Psoas muscle (tissue), 8 donors: ENCODE results near the gene SPEG. TPM values are rescaled to one million over a fixed set of nuclear protein-coding genes. Genes with fewer than 3 reads are reported as not detected.

Experiments used
- ATAC-seq, 4 donors: fragments of 200-7000 bp; cut with Tn5 transposase; one replicate each; pipeline ENCODE4 v1.9.1; 2020; ENCODE audit warnings: moderate library complexity in 3 of 4, mild to moderate bottlenecking in 2 of 4
- DNase-seq, 2 donors: peaks; one replicate each; pipeline ENCODE4 v3.0.0-alpha.2; 2020
- H3K27ac ChIP-seq: fragments of 200-600 bp; one replicate; pipeline ENCODE4 v1.8.0; 2022
- H3K27me3 ChIP-seq, 3 donors: fragments of 200-600 bp in 1 of 3; one replicate each; pipeline versions ENCODE4 v1.6.1 to v1.8.0; 2013 to 2022; ENCODE audit warnings: low read length in 2 of 3, mild to moderate bottlenecking in 2 of 3, moderate library complexity in 1 of 3; ENCODE audit not compliant: insufficient read depth in 3 of 3
- H3K36me3 ChIP-seq, 2 donors: fragments of 200-600 bp in 1 of 2; one replicate each; pipeline versions ENCODE4 v1.6.1 to v1.8.0; 2013 to 2022; ENCODE audit warnings: low read depth in 1 of 2, mild to moderate bottlenecking in 1 of 2, moderate library complexity in 1 of 2; ENCODE audit not compliant: insufficient read depth in 1 of 2
- H3K4me1 ChIP-seq: fragments of 200-600 bp; one replicate; pipeline ENCODE4 v1.8.0; 2022
- H3K4me3 ChIP-seq: fragments of 200-600 bp; one replicate; pipeline ENCODE4 v1.8.0; 2022; ENCODE audit warnings: mild to moderate bottlenecking
- H3K9me3 ChIP-seq: fragments of 200-600 bp; one replicate; pipeline ENCODE4 v1.8.0; 2022
- WGBS, 3 donors: extraction: QIAGEN DNeasy Blood & Tissue Kit; methylation state at CpG; one replicate each; pipeline versions ENCODE4 v1.1.6 to v1.1.7; 2013; 5-methylcytosine and 5-hydroxymethylcytosine counted together
- intact Hi-C, 2 donors: fragments of 100-400 bp; cut with DNase I; formaldehyde crosslinking; loops; one replicate each; pipeline versions ENCODE4 v1.11.0 to v1.14.2; 2022
- polyA plus RNA-seq, 3 donors: library from polyadenylated mRNA; stranded (reverse); fragments of 200-250 nt; gene quantifications; one replicate each; pipeline ENCODE4 v1.2.3, GENCODE V29; 2013
- total RNA-seq, 4 donors: library from RNA; stranded (reverse); fragmentation: NEBNext Ultra II Directional in 2 of 4; extraction: Animal tissue kit (Norgen Biotek cat#: 25700) in 2 of 4; gene quantifications; one replicate each; pipeline versions ENCODE4 v1.2.1 to v1.2.4, GENCODE V29; 2021 to 2023
- TF ChIP-seq, protein P1 (sequence below): fragments of 200-600 bp; IDR thresholded peaks from one replicate; pipeline ENCODE4 v1.8.0; 2022; ENCODE audit warnings: antibody characterized with exemption
- donor health status: healthy with polysubstance abuse.
- donor health status: DM: no; HTN: no; CAD: no; lungs with moderate emphysema.
- donor health status: Bipolar disorder and iron deficiency.
- donor health status: healthy.
- donor health status: DM: yes; HTN: yes; CAD: no.
- donor health status: DM: no; HTN: no; CAD: no.
- donor health status: DM: no; HTN: no; CAD: no.
- donor health status: DM: yes; HTN: yes; CAD: no.

Gene SPEG
- total and polyA plus RNA-seq, 7 donors, result 34.8 to 419 (median 239) TPM

DNA sequence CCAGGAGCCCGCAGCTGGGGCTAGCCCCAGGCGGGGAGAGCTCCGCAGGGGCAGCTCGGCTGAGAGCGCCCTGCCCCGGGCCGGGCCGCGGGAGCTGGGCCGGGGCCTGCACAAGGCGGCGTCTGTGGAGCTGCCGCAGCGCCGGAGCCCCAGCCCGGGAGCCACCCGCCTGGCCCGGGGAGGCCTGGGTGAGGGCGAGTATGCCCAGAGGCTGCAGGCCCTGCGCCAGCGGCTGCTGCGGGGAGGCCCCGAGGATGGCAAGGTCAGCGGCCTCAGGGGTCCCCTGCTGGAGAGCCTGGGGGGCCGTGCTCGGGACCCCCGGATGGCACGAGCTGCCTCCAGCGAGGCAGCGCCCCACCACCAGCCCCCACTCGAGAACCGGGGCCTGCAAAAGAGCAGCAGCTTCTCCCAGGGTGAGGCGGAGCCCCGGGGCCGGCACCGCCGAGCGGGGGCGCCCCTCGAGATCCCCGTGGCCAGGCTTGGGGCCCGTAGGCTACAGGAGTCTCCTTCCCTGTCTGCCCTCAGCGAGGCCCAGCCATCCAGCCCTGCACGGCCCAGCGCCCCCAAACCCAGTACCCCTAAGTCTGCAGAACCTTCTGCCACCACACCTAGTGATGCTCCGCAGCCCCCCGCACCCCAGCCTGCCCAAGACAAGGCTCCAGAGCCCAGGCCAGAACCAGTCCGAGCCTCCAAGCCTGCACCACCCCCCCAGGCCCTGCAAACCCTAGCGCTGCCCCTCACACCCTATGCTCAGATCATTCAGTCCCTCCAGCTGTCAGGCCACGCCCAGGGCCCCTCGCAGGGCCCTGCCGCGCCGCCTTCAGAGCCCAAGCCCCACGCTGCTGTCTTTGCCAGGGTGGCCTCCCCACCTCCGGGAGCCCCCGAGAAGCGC lies 49.1 kb downstream of the SPEG start:
- intact Hi-C loops, result no loop called here
- Histone ChIP-seq H3K4me1 (peaks cover 5% of the 10 kb centered on the region), H3K27ac (no peak overlapping the region), H3K27me3 (no peaks in the 10 kb centered on the region), H3K9me3 (no peaks in the 10 kb centered on the region), H3K36me3 (peaks cover 0 to 90% of the 10 kb centered on the region in 2 donors), H3K4me3 (peak overlapping the region; percentile 22)
- TF ChIP-seq, protein P1, sequence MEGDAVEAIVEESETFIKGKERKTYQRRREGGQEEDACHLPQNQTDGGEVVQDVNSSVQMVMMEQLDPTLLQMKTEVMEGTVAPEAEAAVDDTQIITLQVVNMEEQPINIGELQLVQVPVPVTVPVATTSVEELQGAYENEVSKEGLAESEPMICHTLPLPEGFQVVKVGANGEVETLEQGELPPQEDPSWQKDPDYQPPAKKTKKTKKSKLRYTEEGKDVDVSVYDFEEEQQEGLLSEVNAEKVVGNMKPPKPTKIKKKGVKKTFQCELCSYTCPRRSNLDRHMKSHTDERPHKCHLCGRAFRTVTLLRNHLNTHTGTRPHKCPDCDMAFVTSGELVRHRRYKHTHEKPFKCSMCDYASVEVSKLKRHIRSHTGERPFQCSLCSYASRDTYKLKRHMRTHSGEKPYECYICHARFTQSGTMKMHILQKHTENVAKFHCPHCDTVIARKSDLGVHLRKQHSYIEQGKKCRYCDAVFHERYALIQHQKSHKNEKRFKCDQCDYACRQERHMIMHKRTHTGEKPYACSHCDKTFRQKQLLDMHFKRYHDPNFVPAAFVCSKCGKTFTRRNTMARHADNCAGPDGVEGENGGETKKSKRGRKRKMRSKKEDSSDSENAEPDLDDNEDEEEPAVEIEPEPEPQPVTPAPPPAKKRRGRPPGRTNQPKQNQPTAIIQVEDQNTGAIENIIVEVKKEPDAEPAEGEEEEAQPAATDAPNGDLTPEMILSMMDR, result no peak
- peak in 2 of 4 donors; percentile 6 to 7 for ATAC-seq
- WGBS, 3 donors, result 44 to 55% (median 51%) methylated on average over 43 to 58 of the region's 58 CpGs
- peak in 1 of 2 donors; percentile 47 for DNase-seq

DNA sequence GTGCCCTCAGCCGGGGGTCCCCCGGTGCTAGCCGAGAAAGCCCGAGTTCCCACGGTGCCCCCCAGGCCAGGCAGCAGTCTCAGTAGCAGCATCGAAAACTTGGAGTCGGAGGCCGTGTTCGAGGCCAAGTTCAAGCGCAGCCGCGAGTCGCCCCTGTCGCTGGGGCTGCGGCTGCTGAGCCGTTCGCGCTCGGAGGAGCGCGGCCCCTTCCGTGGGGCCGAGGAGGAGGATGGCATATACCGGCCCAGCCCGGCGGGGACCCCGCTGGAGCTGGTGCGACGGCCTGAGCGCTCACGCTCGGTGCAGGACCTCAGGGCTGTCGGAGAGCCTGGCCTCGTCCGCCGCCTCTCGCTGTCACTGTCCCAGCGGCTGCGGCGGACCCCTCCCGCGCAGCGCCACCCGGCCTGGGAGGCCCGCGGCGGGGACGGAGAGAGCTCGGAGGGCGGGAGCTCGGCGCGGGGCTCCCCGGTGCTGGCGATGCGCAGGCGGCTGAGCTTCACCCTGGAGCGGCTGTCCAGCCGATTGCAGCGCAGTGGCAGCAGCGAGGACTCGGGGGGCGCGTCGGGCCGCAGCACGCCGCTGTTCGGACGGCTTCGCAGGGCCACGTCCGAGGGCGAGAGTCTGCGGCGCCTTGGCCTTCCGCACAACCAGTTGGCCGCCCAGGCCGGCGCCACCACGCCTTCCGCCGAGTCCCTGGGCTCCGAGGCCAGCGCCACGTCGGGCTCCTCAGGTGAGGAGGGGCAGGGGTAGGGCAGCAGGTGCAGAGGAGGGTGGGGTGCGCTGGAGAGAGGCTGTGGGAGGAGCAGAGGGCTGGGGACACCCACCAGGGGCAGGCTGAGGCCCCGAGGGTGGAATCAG lies 49.9 kb downstream of the SPEG start:
- no peaks in the 10 kb centered on the region for H3K27me3 ChIP-seq
- WGBS, 3 donors, result 23 to 28% (median 25%) methylated on average over 65 to 89 of the region's 89 CpGs
- intact Hi-C loops, result no loop called here
- DNase-seq (no peak), ATAC-seq (no peak)
- H3K9me3 ChIP-seq, result no peaks in the 10 kb centered on the region
- H3K27ac ChIP-seq, result no peak overlapping the region
- peaks cover 0 to 90% of the 10 kb centered on the region in 2 donors for H3K36me3 ChIP-seq
- peak overlapping the region; percentile 22 for H3K4me3 ChIP-seq
- H3K4me1 ChIP-seq, result peaks cover 5% of the 10 kb centered on the region
- TF ChIP-seq, protein P1, result no peak

DNA sequence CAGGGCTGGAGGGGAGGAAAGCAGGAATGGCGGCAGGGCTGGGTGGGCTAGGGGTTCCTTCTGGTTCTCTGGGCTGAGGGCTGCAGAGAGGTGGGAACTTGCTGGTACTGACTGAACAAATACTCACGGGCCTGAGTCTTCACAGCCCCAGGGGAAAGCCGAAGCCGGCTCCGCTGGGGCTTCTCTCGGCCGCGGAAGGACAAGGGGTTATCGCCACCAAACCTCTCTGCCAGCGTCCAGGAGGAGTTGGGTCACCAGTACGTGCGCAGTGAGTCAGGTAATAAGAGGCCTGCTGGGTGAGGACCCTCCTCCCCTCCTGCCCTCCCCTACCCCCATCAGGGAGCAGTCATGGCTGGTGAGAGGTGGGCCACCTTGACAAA lies 50.5 kb downstream of the SPEG start:
- DNase-seq, result no peak
- Histone ChIP-seq H3K4me3 (no peak overlapping the region), H3K4me1 (peaks cover 5% of the 10 kb centered on the region), H3K9me3 (no peaks in the 10 kb centered on the region), H3K27me3 (no peaks in the 10 kb centered on the region), H3K36me3 (peaks cover 0 to 90% of the 10 kb centered on the region in 2 donors), H3K27ac (no peak overlapping the region)
- ATAC-seq, result peak in 2 of 4 donors; percentile 6 to 10
- 65 to 69% (median 68%) methylated on average over 12 of the region's 12 CpGs for WGBS, 3 donors
- TF ChIP-seq, protein P1, result no peak
- intact Hi-C loops, result no loop called here

DNA sequence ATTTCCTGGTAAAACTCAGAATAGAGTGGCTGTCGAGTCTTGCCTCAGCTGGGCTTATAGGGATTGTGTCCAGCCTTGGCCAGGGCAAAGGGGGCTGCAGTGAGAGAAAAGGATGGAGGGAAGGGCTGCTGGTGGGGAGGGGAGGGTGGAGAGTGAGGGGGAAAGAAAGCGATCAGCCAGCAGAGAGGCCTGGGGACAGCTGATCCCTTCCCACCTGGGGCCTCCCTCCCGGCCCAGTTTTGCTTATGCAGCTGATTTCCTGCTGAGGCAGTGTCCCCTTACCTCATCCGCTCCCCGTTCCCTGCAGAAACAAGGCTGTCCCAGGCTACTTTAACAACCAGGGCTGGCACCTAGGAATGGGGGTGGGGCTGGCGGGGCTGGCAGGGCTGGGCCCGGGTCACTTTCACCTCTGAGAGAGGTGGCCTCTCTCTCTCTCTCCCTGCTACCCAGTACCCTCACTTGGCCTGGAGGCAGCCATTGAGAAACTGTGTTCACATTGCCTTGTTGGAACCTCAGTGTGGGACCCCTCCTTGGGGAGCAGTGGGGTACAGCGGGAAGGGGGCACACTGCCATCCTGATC lies 51.8 kb downstream of the SPEG start:
- 19 to 41% (median 31%) methylated on average over 5 to 8 of the region's 8 CpGs for WGBS, 3 donors
- no peak for DNase-seq

More for the DNA sequence above, 51.8 kb downstream of the SPEG start:
- peaks cover 0 to 90% of the 10 kb centered on the region in 2 donors for H3K36me3 ChIP-seq
- no peaks in the 10 kb centered on the region for H3K9me3 ChIP-seq
- no peak overlapping the region for H3K4me3 ChIP-seq
- no peaks in the 10 kb centered on the region for H3K27me3 ChIP-seq
- intact Hi-C loops, result no loop called here
- ATAC-seq, result peak; percentile 4 to 29 (median 9)
- H3K27ac ChIP-seq, result no peak overlapping the region
- TF ChIP-seq, protein P1, result no peak
- peaks cover 5% of the 10 kb centered on the region for H3K4me1 ChIP-seq
